Astrocyte of the spinal cord (primary cell): ENCODE results near the gene VEZF1.

ENCODE experiments used
- DNase-seq: peaks from one replicate; pipeline ENCODE4 v3.0.0; 2011; ENCODE audit warnings: low read depth, low spot score
- H3K4me3 ChIP-seq: 2 replicates; pipeline ENCODE4 v1.5.1; 2011; ENCODE audit warnings: low read depth, mild to moderate bottlenecking, low read length, moderate library complexity
- in situ Hi-C: cut with HindIII; loops from 2 replicates; pipeline ENCODE4 v1.10.0; 2017; ENCODE audit warnings: low sequenced_read_pairs
- TF ChIP-seq, protein P1 (sequence below): IDR thresholded peaks from 2 replicates; pipeline ENCODE4 v1.5.1; 2012; ENCODE audit warnings: low read depth, mild to moderate bottlenecking, low read length, inconsistent platforms

VEZF1 gene

DNA sequence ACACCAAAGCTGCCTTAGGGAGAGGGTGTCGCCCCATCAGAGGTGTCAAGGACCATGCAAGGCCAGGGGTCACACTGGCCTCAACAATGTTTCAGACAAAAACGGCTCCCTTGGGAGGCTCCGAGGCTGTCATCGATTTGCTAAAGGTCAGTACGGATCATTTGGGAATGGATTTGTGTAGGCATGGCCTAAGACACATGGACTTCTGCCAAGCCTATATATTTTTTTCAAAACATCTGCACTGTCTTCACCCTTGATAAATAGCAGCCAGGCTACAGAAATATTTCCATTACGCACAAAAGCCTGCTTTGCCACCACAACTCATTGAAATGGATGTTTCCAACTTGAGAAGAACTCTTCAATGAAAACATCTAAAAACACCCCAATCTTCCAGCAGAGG lies 43.1 kb downstream of the VEZF1 start:
- TF ChIP-seq, protein P1, sequence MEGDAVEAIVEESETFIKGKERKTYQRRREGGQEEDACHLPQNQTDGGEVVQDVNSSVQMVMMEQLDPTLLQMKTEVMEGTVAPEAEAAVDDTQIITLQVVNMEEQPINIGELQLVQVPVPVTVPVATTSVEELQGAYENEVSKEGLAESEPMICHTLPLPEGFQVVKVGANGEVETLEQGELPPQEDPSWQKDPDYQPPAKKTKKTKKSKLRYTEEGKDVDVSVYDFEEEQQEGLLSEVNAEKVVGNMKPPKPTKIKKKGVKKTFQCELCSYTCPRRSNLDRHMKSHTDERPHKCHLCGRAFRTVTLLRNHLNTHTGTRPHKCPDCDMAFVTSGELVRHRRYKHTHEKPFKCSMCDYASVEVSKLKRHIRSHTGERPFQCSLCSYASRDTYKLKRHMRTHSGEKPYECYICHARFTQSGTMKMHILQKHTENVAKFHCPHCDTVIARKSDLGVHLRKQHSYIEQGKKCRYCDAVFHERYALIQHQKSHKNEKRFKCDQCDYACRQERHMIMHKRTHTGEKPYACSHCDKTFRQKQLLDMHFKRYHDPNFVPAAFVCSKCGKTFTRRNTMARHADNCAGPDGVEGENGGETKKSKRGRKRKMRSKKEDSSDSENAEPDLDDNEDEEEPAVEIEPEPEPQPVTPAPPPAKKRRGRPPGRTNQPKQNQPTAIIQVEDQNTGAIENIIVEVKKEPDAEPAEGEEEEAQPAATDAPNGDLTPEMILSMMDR: no peak
- DNase-seq: no peak
- in situ Hi-C loops: no loop called here

DNA sequence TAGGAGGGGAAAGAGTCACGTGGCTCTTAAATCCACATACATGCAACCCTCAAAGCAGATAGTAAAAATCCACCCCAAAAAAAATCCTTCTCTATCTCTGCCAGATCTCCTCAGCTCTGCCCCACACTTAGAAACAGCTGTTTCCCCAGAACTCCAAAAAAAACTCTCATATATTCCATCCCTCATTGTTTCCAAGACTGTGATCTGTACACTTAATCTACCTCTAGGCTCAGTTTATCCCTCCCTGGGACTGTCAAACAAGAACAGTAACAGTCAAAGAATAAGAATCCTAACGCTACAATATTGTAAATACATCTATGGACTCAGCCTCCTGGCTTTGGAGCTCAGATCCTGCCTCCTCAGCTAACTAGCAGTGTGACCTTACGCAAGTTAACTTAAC lies 44.4 kb downstream of the VEZF1 start:
- in situ Hi-C loops: no loop called here
- no peak overlapping the region for H3K4me3 ChIP-seq
- DNase-seq: no peak
- TF ChIP-seq, protein P1: no peak

More for the DNA sequence above, 43.1 kb downstream of the VEZF1 start:
- H3K4me3 ChIP-seq: no peak overlapping the region

DNA sequence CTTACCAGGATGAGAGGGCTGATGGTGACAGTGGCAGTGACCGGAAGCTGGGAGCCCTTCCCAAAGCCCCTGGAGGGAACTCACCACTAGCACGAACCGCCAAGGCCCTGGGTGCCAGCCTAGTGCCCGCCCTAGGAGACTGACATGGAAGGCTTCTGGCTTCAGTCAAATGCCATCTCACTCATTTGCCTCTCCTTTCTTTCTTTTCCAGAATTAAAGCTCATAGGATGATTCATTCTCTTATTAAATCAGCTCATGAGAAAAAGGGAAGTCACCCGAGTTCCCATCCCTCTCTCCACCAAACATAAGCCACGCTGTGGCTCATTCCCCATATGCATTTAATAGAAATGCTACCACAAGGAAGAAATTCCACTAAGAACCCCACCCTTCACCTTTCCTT lies 44.9 kb downstream of the VEZF1 start:
- in situ Hi-C loops: no loop called here
- H3K4me3 ChIP-seq: no peak overlapping the region
- DNase-seq: peak; percentile 40
- TF ChIP-seq, protein P1: no peak

DNA sequence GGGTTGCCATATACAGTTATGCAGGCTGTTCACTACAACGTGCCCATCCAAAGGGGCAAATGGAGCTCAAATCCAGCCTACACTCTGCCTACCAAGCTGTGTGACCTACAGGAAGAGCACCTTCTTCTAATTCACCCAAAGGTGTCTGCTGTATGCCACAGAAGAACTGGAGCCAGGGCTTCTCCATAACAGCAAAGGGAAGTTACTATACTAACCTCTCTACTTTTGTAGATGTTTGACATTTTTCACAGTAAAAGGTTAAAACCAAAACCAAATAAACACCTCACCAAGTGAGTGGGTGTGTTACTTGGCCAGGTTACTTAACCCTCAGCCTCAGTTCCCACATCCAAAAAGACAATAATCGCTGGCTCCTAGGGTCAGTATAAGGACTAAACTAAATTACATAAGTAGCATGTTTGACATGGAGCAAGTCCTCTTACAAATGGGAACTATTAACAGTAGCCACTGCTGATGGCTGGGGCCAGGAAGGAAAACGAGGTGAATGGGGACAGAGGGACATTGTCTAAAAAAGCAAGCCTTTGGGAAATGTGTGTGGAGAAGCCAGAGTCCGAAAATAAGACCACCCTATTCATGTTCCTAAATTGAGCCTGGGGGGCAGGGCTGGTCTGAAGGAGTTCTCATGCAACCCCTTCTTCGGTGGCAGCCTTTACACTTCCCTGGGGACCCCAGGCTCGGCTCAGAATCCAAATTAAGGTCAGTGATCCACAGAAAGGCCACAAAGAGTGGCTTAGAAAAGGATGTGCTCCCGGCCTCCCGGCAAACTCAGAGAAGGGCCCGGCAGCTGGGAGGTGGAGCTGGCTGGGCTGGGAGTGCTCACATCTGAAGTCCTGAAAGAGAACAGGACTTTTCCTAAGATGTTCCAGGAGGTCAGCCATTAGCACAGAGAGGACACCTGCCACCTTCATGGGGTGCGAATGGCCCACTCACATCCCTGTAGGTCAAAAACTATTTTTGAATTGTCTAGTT lies 46.4 kb downstream of the VEZF1 start:
- TF ChIP-seq, protein P1: no peak
- no peak for DNase-seq
- no peak overlapping the region for H3K4me3 ChIP-seq
- in situ Hi-C loops: no loop called here

DNA sequence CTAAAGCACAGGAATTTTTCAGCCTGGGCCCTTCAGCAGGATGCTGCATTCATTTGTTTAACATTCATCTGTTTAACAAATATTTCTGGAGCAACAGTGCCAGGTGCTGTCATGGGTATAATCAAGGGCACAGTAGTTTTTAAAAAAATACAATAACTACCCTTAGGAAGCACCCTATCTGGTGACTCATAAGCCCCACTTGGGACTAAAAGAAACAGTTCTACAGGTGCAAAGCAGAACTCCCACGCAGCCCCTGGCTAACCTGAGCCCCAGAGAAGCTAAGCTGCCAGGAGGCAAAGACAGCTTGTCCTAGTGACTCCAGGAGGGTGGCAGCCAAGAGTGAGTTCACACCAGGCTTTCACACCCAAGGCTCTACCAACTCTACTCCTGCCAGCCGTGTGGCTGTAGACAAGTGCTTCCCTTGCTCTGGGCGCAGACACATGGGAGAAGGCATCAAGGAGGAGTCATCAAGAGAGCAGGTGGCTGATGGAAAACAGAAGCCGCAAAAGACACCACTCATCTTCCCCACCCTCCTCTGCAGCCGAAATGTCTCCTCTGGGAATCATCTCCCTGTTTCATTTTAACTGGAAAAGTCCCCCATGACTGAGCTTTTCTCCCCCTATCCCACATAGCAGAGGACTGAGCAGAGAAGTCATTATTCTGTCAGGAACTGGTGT lies 47.3 kb downstream of the VEZF1 start:
- H3K4me3 ChIP-seq: no peak overlapping the region
- in situ Hi-C loops: no loop called here
- DNase-seq: no peak
- TF ChIP-seq, protein P1: no peak

DNA sequence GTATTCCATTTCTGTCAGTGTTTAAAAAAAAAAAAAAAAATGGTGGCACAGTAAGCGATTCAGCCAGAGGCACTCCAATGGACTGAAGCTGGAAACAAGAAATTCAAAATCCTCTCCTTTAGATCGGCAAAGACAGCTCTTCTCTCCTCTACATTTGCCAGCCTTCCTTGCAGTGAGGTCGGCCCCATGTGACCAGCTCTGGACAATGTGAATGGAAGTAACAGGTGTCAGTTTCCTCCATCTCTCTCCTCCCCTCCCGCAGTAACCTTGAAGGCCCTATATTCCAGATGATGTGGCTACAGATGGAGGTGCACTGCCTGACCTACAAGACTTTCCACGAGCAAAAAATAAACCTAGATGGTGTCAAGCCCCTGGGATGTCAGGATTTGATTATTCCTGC lies 47.8 kb downstream of the VEZF1 start:
- in situ Hi-C loops: no loop called here
- DNase-seq: no peak
- no peak overlapping the region for H3K4me3 ChIP-seq
- TF ChIP-seq, protein P1: no peak
